RWPE2 (cell line): Measurements from ENCODE around the gene TMC2.

ENCODE experiments used
- ATAC-seq: fragments of 200-7000 bp; cut with Tn5 transposase; 3 replicates; pipeline ENCODE4 v1.9.1; 2021; ENCODE audit warnings: low read depth
- DNase-seq: peaks from one replicate; pipeline ENCODE4 v3.0.0-alpha.2; 2020; ENCODE audit warnings: low spot score
- H3K27ac ChIP-seq: fragments of 450-650 bp; 2 replicates; pipeline ENCODE4 v1.5.1; 2017; ENCODE audit warnings: mild to moderate bottlenecking; ENCODE audit not compliant: poor library complexity, severe bottlenecking
- H3K27me3 ChIP-seq: fragments of 250-450 bp; sonication (Bioruptor Pico); 2 replicates; pipeline ENCODE4 v1.5.1; 2021; ENCODE audit warnings: mild to moderate bottlenecking, moderate library complexity; ENCODE audit not compliant: insufficient read depth, poor library complexity, severe bottlenecking
- H3K36me3 ChIP-seq: fragments of 250-450 bp; sonication (Bioruptor Pico); 2 replicates; pipeline ENCODE4 v1.5.1; 2020; ENCODE audit warnings: low read depth, mild to moderate bottlenecking, moderate library complexity
- H3K4me1 ChIP-seq: fragments of 250-450 bp; sonication (Bioruptor Pico); 2 replicates; pipeline ENCODE4 v1.5.1; 2021; ENCODE audit warnings: mild to moderate bottlenecking, moderate library complexity; ENCODE audit not compliant: insufficient read depth, poor library complexity, severe bottlenecking
- H3K4me3 ChIP-seq: fragments of 250-450 bp; sonication (Bioruptor Pico); 2 replicates; pipeline ENCODE4 v1.5.1; 2021; ENCODE audit warnings: mild to moderate bottlenecking, moderate library complexity; ENCODE audit not compliant: severe bottlenecking
- H3K9me3 ChIP-seq: fragments of 250-450 bp; sonication (Bioruptor Pico); 2 replicates; pipeline ENCODE4 v1.5.1; 2021; ENCODE audit warnings: mild to moderate bottlenecking, moderate library complexity; ENCODE audit not compliant: severe bottlenecking
- CTCF ChIP-seq: fragments of 450-650 bp; IDR thresholded peaks from one replicate; pipeline ENCODE4 v1.5.1; 2017; ENCODE audit warnings: mild to moderate bottlenecking, moderate library complexity; ENCODE audit not compliant: poor library complexity, severe bottlenecking

The TMC2 gene

GRCh38 chr20:2612073-2612472 lies 75.7 kb downstream of the TMC2 start:
- TF ChIP-seq CTCF, result no peak
- Histone ChIP-seq H3K4me3 (no peak overlapping the region), H3K27me3 (no peaks in the 10 kb centered on the region), H3K9me3 (peaks cover 5% of the 10 kb centered on the region), H3K27ac (no peak overlapping the region), H3K4me1 (no peaks in the 10 kb centered on the region), H3K36me3 (no peaks in the 10 kb centered on the region)
- ATAC-seq, result no peak
- no peak for DNase-seq

- no peak overlapping the region for H3K4me3 ChIP-seq
- no peaks in the 10 kb centered on the region for H3K9me3 ChIP-seq
- DNase-seq (no peak), ATAC-seq (no peak)
- no peak for TF ChIP-seq CTCF
- H3K36me3 ChIP-seq, result no peaks in the 10 kb centered on the region
- no peaks in the 10 kb centered on the region for H3K27me3 ChIP-seq
- H3K27ac ChIP-seq, result no peak overlapping the region
- H3K4me1 ChIP-seq, result no peaks in the 10 kb centered on the region
Observed at GRCh38 chr20:2616634-2617033, 80.3 kb downstream of the TMC2 start.

- DNase-seq (no peak), ATAC-seq (no peak)
- no peaks in the 10 kb centered on the region for H3K27me3 ChIP-seq
- H3K36me3 ChIP-seq, result no peaks in the 10 kb centered on the region
- no peaks in the 10 kb centered on the region for H3K4me1 ChIP-seq
- H3K9me3 ChIP-seq, result no peaks in the 10 kb centered on the region
- H3K4me3 ChIP-seq, result no peak overlapping the region
- no peak for TF ChIP-seq CTCF
- H3K27ac ChIP-seq, result no peak overlapping the region
Observed at GRCh38 chr20:2617099-2617714, 80.8 kb downstream of the TMC2 start.

GRCh38 chr20:2618815-2619214 lies 82.4 kb downstream of the TMC2 start:
- Histone ChIP-seq H3K27me3 (no peaks in the 10 kb centered on the region), H3K4me1 (no peaks in the 10 kb centered on the region), H3K9me3 (no peaks in the 10 kb centered on the region), H3K36me3 (no peaks in the 10 kb centered on the region), H3K27ac (no peak overlapping the region), H3K4me3 (no peak overlapping the region)
- no peak for ATAC-seq
- TF ChIP-seq CTCF, result no peak
- no peak for DNase-seq

- DNase-seq (no peak), ATAC-seq (no peak)
- Histone ChIP-seq H3K27ac (no peak overlapping the region), H3K9me3 (no peaks in the 10 kb centered on the region), H3K27me3 (no peaks in the 10 kb centered on the region), H3K36me3 (no peaks in the 10 kb centered on the region), H3K4me3 (no peak overlapping the region), H3K4me1 (no peaks in the 10 kb centered on the region)
- no peak for TF ChIP-seq CTCF
Observed at GRCh38 chr20:2619337-2619736, 83.0 kb downstream of the TMC2 start.
